Right lobe of liver (tissue), 4 donors: ENCODE results near the gene TSHZ1.

Source experiments
- CTCF ChIP-seq, 4 donors: fragments of 200-600 bp in 3 of 4; fragments of 450-650 bp in 1 of 4; IDR thresholded peaks; one replicate each; pipeline versions ENCODE4 v1.5.1 to v1.8.0; 2016 to 2022; ENCODE audit warnings: antibody characterized with exemption in 4 of 4, mild to moderate bottlenecking in 2 of 4
- POLR2A ChIP-seq: fragments of 450-650 bp; IDR thresholded peaks from one replicate; pipeline ENCODE4 v1.6.1; 2017; ENCODE audit warnings: antibody characterized with exemption, mild to moderate bottlenecking
- donor health status: DM: no; HTN: no; CAD: no.
- donor health status: DM: no; HTN: no; CAD: no.
- donor health status: DM: no; HTN: yes; CAD: no.

GRCh38 chr18:75183524-75183923, 27.1 kb upstream of the TSHZ1 start:
- TF ChIP-seq POLR2A (no peak), CTCF (IDR thresholded peaks at IDR 0.05) (no peak)
